Heart left ventricle (tissue), 13 donors: ENCODE measurements around the gene ACOXL.
"Not testable (repeated sequence)": the region's sequence is repeated elsewhere in the genome, so short reads cannot be mapped to it uniquely, and the experiment has no call there.

Source experiments
- CTCF ChIP-seq, 12 donors: fragments of 200-600 bp; sonication (generic) in 4 of 12; IDR thresholded peaks; one replicate each; pipeline versions ENCODE4 v1.5.0 to v1.8.0; 2018 to 2022; ENCODE audit warnings: antibody characterized with exemption in 12 of 12, mild to moderate bottlenecking in 5 of 12
- POLR2A ChIP-seq, 2 donors: fragments of 450-650 bp; IDR thresholded peaks; one replicate each; pipeline ENCODE4 v1.6.1; 2017; ENCODE audit warnings: antibody characterized with exemption in 2 of 2, mild to moderate bottlenecking in 2 of 2, moderate library complexity in 2 of 2
- donor health status: ischemic (EF 13 %, LVEDD 7.1; RV severe dilation, severe dysfunction).
- donor health status: DM: no; HTN: yes; CAD: no.
- donor health status: DM: no; HTN: no; CAD: no.
- donor health status: ischemic (EF 25% LVEDD 6.9; RV normal size, moderate dysfunction).
- donor health status: ischemic (EF 25% LVEDD 5.7; RV mildly dilated, moderate dysfunction).
- donor health status: ischemic (EF 35%, LVEDD 5.7; RV mildly dilated, moderate dysfunction).
- donor health status: nonischemic (EF 11% LVEDD 7.7; RV severe dilation, severe dysfunction).
- donor health status: DM: yes; HTN: yes; CAD: no.
- donor health status: PGD.
- donor health status: ischemic (EF 29% LVEDD 5.4; RV normal size, mild dysfunction).
- donor health status: nonischemic (EF 23%, LVEDD 6.1; RV moderate dilation, normal function).

GRCh38 chr2:111082659-111083058 lies 350.3 kb downstream of the ACOXL start:
- TF ChIP-seq CTCF, POLR2A (IDR thresholded peaks at IDR 0.05): not testable (repeated sequence)
